Daoy (cell line): ENCODE results near the gene KCNG4. TPM values are rescaled to one million over a fixed set of nuclear protein-coding genes. Genes with fewer than 3 reads are reported as not detected.

Experiments used
- DNase-seq: peaks from one replicate; pipeline ENCODE4 v3.0.0-alpha.2; 2015; ENCODE audit warnings: low read depth
- total RNA-seq: library from RNA; depleted of rRNA; stranded (reverse); fragments of >200 nt; shearing (Covaris generic); gene quantifications from 2 replicates; pipeline ENCODE4 v1.2.3, GENCODE V29; 2014

Gene KCNG4
- total RNA-seq, 1 experiment from 2014 or later, result not detected

DNA sequence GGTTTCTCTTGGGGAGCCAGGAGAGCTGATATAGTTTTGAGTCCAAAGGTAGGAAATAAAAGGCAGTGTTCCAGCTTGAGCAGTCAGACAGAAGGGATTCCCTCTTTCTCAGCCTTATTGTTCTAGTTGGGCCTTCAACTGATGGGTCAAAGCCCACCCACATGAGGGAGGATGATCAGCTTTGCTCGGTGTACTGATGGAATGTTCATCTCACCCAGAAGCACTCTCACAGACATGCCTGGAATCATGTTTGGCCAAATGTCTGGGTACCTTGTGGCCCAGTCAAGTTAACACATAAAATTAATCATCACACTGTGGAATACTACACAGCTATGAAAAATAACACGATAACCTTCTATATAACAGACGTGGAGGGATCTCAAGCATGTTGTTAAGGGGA is 23.1 kb upstream of the KCNG4 start:
- no peak for DNase-seq

DNA sequence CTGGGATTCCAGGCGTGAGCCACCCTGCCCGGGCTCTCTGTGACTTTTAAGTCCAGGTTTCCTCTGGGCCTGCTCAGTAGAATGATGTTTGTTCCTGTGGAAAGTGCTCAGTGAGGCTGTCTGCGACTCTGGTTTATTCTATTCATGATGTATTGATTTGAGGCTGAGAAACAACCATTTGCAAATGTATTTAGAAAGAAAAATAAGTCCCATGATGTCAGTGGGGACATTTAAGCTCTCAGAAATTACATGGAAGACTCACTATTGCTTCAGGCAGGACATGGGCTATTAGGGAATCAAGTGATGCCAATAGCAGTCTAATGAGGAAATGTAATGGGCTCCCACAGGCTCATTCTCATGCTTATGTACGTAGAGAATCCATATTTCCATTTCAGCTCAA is 22.2 kb upstream of the KCNG4 start:
- DNase-seq, result no peak

DNA sequence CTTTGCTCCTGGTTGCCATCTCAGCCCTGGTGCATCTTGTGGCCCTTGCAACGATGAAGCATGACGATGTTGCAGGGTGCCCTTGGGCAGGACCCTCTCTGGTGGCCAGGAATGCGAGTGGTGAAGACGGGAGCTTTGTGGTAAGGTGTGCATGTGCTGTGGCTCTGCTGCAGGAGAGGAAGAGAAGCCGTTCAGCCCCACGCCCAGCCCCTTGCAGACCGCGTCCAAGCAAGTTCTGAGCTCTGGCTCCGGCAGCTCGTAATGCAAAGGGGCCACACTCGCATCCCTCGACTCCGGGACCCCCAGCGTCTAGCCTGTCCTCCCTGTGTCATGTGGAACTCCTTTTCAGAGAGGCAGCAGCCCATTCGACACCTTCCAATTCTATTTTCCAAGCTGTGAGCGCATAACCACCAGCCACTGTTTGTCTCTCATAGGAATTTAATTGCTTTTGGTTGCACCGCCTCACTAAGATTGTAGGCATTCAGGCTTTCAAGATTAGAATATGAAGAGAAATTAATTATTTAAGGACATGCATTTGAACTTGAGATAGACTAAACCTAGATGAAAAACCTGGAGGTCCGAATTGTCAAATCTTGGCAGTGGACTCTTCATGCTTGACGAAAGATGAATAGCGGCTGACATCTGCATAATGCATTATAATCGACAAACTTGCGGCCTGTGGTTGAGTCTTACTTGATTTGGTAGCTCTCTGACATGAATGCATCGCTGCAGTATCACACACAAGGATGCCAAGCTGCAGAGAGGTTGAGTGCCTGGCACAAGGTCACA is 21.1 kb upstream of the KCNG4 start:
- no peak for DNase-seq

DNA sequence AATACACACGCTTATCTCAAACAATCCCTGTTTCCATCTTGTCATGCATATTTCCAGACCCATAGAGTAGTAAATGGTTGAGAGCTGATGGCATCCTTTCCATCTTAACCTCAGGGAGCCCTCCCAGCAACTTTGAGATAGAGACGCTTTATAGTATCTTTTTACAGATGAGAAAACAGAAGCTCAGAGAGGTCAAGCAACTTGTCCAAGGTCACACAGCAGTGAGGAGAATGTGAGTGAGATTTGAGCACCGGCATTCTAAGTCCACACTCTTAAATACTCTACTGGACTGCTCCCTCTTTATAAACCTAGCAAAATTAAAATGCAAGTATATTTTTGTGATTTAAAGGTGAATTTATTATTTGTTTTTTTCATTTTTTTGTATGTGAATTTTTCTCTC is 19.9 kb upstream of the KCNG4 start:
- DNase-seq, result no peak

DNA sequence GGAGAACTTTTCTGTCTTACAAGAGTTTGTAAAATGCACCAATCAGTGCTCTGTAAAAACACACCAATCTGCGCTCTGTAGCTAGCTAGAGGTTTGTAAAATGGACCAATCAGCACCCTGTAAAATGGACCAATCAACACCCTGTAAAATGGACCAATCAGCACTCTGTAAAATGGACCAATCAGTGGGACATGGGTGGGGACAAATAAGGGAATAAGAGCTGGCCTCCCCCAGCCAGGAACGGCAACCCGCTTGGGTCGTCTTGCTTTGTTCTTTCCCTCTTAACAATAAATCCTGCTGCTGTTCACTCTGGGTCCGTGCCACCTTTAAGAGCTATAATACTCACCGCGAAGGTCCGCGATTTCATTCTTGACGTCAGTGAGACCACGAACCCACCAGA is 18.5 kb upstream of the KCNG4 start:
- no peak for DNase-seq

DNA sequence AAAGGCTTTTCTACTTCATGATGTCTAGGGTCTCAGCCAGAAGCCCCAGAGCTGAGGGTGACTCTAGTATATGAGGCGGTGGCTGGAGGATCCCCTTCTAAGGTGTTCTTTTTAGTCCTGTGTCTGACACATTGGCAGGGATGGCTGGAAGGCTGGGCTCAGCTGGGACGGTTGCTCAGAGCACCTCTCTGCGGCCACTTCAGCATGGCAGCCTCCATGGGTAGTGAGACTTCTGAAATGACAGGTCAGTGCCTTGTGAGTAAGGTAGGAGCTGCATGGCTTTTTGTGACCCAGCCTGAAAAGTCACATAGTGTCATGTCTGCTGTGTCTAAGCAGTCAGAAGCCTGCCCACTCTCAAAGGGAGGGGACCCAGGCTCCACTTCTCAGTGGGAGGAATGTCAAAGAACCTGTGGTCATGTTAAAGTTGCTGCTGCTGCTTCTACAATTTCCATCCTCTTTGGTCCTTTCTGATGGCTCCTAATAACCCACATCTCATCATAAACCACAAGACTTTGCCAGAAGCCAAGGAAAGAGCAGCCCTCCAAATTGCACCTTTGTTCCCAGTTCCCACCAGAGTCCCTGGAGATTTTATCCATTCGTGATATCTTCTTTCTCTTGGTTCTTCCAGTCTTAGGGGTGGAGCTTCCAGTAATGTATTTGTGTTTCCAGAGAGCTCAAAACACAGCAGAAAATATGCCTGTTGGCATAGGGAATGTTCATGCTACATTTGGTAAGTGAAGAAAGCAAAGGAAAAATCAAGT is 15.4 kb upstream of the KCNG4 start:
- no peak for DNase-seq

DNA sequence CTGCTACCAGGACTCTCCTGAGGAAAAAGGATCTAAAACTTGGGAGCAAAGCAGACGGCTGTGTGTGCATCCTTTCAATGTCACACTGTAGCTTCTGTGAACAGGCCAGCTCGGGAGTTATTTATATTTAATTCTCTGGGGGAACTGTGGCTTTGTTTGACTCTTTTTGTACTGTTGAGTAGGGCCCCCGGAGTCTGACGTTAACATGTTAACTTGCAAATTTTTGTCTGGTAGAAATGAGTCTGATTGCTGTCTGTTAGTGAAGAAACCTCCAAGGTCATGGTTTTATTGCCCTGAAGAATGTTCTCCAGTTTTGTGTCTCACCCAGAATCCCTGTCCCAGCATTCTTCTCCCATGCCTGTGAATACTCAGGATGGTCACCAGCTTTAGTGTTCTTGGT is 14.2 kb upstream of the KCNG4 start:
- DNase-seq, result no peak

DNA sequence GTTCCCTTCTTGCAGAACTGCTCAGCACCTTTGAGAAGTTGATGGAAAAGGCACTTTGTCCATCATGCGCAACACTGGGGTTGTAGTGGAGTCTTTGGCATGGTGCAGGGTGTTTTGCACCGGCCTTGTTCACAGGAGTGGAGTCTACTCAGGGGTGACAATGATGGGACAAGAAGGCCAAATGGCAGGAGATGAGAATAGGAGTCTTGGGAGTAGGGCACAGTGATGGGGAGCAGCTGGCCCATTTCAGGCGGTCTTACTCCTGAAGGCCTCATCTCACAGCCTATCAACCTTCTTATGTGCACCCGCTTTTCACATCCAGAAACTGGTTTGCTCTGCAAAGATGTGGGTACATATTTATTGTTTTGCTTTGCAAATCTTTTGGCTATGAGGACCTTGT is 13.4 kb upstream of the KCNG4 start:
- no peak for DNase-seq

DNA sequence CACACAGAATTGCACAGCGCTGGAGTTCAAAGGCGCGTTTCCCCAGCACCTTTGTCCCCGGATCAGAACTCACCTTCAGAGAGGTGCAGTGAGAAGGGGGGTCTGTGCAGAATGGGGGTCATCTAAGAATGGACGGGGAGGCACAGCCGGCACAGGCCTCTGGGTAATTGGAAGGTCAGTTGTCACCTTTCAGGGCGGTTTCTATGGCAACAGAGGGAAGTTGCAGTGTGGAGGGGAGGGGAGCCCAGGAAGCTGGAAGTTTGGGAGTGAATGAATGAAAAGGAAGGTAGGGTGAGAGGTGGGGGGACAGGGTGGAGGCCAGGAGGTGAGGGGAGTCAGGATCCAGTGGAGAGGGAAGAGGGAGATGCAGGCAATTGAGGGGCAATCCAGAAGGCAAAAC is 12.4 kb upstream of the KCNG4 start:
- no peak for DNase-seq

DNA sequence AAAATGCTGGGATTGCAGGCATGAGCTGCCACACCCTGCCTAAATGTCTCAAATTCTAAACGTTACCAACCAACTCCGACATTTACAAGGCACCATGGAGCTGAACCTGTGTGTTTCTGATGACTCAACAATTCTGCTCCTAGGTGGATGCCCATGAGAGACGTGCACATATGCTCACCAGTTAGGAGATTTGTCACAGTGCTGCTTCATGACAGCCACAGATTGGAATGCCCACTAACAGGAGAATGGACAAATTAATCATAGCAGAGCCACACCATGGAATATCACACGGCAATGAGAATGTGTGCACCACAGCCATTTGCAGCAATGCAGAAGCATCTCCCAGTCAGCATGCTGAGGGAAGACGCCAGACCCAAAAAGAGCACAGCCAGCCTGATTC is 8.0 kb upstream of the KCNG4 start:
- peak; percentile 29 for DNase-seq

DNA sequence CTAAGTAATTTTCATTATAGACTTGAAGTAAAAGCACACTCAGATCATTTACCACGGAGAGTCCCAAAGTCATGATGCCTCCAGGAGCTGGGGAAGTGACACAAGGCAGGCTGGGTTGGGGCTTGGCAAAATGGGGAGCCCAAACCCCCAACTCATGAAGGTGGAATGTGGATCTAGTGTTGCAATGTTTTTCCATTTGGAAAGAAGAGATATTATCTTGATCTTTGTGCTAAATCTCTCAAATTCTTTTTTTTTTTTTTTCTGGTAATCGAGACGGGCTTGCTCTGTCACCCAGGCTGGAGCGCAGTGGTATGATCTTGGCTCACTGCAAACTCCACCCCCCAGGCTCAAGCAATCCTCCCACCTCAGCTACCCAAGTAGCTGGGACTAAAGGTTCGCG is 7.5 kb upstream of the KCNG4 start:
- no peak for DNase-seq

DNA sequence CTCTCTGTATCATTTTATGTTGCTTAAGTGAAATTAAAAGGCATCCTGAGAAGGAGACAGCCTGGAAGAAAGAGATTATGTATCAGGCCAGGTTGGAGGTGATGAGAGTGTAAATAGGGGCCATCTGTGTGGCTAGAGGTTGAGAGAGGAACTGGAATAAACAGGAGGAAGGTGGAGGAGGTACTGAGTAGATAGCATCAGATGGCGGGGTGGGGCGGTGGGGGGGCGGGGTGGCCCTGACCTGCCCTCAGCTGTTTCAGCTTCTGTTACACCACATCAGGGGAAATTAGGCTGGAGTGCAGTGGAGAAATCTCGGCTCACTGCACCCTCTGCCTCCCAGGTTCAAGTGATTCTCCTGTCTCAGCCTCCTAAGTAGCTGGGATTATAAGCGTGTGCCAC is 6.9 kb upstream of the KCNG4 start:
- no peak for DNase-seq

DNA sequence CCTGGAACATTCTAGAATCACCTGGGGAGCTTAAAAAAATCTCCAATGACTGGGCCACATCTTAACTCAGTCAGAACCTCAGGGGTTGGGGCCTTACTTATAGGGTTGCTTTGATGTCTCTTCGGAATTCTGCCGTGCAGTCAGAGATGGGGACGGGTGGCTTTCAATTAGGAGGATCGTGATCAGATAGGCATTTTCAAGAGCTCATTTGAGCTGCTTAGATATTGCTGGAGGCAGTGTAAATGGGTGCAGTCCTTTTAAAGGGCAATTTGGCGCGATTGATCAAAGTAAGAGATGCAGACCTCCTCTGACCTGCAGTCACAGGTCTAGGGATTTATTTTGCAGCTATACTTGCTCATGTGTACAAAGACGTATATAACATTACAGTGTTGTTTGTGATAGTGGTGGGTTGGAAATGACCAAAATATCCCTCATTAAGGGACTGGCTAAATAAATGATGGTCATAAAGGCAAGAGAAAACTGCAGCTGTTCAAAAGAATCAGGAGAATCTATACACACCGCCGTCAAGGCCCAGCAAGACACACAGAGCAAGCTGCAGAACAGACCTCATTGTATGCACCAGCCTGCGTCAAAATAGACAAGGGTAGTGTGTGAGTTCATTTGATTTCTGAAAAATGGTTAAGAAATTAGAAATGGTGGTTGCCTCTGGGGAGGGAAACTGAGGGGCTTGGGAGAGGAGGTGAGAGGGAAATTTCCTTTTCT is 6.3 kb upstream of the KCNG4 start:
- DNase-seq, result no peak

DNA sequence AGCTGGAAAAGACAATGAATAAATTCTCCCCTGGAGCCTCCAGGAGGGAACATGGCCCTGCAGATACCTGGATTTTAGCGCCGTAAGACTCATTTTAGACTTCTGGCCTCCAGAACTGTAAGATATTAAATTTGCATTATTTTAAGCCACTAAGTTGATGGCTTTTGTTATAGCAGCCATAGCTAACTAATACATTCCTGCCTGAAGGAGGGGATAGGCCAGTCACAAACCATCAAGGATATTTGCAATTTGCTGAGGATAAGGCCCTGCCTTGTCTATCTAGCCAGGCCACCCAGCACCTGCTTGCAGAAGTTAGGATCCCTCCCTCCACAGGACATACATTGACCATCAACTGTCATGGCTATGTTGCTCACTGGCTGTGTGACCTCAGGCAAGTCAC is 4.9 kb upstream of the KCNG4 start:
- DNase-seq, result no peak

DNA sequence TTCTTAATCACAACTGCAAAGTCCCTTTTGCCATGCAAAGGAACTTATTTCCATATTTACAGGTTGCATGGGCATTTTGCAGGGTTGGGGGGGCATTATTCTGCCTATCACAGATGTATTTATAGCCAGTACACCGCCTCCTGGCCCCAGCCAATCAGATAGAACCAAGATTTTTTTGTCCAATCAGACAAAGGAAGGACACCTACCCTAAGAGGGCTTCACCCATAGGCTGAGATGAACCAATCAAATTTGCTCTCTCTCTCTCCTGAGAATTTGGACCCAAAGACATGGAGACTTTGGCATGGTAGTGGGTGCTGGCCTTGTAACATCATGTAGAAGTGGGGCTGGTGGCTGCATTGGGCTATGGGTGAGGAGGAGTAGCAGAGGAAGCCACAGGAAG is 3.9 kb upstream of the KCNG4 start:
- no peak for DNase-seq

DNA sequence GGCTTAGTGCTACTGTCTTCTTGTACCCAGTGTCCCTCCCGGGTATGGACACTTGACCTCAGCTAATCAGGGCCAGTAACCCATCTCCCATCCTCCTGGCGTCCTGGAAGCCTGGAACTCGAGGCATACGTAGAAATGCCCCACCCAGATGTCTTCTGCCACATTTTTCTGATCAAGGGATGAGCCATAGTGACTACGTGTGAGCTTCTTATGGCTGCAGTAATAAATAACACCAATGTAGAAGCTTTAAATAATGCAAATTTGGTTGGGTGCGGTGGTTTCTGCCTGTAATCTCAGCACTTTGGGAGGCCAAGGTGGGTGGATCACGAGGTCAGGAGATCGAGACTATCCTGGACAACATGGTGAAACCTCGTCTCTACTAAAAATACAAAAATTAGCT is 3.0 kb upstream of the KCNG4 start:
- DNase-seq, result no peak

DNA sequence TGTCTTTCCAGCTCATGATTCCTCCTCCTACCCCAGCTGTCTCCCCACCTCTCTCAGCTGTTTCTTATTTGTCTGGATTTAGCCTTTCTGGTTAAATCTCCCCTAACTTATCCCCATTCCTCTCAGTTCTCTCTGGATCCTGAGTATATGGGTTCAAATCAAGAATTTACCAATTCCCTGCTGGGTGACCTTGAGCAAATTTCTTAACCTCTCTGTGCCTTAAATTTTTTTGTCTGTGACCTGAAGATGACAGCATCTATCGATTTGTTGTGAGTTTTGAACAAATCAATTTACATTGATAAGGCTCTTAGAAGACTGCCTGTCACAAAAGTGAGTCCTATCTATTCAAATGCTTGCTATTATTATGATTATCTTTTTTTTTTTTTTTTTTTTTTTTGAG is 2.0 kb upstream of the KCNG4 start:
- DNase-seq, result no peak

DNA sequence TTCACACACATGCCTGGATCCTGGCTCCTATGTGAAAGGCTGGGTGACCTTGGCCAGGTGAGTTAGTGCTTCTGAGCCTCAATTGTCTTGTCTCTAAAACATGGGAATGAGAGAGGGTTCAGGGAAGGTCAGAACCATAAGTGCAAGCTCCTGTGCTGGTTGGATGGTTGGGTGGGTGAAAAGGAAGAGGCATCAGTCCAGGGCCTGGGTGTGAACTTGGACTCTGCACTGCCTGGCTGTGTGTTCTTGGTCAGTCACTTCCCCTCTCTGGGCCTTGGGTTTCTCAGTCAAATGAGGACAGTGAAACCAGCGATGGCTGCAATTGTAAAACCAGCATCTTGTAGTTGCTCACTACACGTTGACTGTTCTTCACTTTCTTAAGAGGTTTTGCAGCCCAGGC is 643 bp upstream of the KCNG4 start:
- no peak for DNase-seq

DNA sequence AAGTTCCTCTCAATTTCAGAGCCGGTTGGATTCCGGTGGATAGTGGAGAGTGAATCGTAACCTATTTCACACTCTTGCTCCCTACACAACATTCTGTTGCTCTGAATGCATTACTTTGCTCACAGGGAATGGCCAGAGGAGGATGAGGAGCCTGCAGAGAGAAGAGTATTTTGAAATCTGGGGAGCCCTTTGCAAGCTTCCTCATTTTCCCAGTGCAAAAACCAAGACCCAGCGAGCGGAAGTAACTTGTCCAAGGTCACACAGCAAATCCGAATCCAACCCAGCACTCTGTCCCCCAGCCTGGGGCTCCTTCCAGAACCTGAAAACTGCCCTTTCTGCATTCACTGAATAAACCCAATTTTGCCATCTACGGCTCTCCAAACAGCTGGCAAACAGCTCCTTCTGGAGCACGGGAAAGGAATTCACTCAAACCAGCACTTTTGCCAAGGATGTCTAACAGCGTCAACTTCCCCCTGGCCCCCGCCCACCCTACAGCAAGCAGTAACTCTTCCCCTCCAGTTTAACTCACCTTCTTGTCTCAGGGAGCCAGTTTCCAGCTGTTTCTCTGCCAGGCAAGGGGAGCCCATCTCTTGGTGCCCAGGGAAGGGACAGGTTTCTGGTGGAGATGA is 557 bp downstream of the KCNG4 start:
- DNase-seq, result no peak

DNA sequence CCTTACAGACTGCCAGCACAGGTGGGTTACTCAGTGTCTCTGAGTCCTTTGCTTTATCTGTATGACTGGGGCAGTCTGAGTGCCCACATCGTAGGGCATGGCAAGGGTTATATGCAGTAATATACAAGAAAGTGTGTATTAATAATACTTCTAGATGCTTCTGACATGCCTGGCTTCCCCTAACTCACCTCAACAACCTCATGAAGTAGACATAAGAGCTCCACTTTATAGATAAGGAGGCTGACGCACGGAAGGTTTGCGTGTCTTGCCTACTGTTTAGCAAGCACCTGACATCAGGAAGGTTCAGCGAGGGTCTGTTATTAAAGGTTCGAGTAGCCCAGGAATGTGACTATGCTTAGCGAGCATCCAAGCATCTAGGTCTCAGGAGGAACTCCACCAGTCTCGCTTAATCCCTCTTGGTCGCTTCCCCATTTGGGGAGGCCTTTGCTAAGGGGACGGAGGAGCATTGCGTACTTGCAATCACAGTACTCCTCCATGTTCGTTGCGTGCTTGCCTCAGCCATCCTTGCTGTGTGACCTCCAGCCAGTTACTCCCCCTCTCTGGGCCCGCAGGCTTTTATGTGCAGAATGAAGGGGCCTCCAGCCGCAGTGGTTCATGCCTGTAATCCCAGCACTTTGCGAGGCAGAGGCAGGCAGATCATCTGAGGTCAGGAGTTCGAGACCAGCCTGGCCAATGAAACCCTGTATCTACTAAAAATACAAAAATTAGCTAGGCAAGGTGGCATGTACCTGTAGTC is 1.6 kb downstream of the KCNG4 start:
- no peak for DNase-seq

DNA sequence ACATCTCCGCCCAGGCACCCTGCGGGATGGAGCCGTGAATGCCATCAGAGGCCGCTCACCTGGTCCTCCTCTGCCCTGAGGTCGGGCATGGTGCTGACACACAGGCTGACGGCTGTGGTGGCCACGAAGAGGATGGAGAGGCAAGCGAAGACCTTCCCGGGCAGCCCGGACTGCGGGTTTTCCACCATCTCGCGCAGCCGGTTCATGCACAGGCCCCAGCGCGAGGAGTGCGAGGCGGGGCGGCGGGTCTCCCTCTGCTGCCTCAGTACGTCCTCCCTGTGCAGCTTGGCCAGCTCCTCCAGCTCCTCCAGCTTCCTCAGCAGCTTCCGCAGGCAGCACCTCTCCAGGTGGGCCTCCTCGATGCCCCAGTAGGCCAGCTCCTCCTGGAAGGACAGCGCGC is 3.1 kb downstream of the KCNG4 start:
- DNase-seq, result no peak
